HG02763 (cell line): ENCODE measurements around the gene CCDC194.

Experiments used
- ATAC-seq: cut with Tn5 transposase; IDR thresholded peaks from one replicate; pipeline ENCODE4 v1.9.1; 2021; ENCODE audit warnings: mild to moderate bottlenecking, moderate library complexity; ENCODE audit not compliant: unreplicated experiment

CCDC194 gene

GRCh38 chr19:17406046-17406886, 12.3 kb upstream of the CCDC194 start:
- peak; percentile 23 for ATAC-seq

- ATAC-seq, result peak; percentile 66
These were observed 11.5 kb upstream of the CCDC194 start, which contains the start of gene BST2 for GRCh38 chr19:17405250-17406045. BST2 (minus strand) TSS chr19:17405630; CDS start chr19:17405575, 55 bp downstream.

- no peak for ATAC-seq
These were observed 10.7 kb upstream of the CCDC194 start for GRCh38 chr19:17404621-17405249.

- no peak for ATAC-seq
These were observed 10.0 kb upstream of the CCDC194 start for GRCh38 chr19:17404015-17404414.

- ATAC-seq, result no peak
These were observed 9.2 kb upstream of the CCDC194 start for GRCh38 chr19:17402982-17403855.

- ATAC-seq, result no peak
These were observed 7.6 kb upstream of the CCDC194 start for GRCh38 chr19:17401628-17402027.

- ATAC-seq, result no peak
These were observed 5.0 kb upstream of the CCDC194 start for GRCh38 chr19:17398902-17399527.

- ATAC-seq, result no peak
These were observed 957 bp upstream of the CCDC194 start for GRCh38 chr19:17394891-17395415.

- ATAC-seq, result no peak
These were observed 994 bp downstream of the CCDC194 start for GRCh38 chr19:17393002-17393401.

GRCh38 chr19:17391371-17392151, 2.4 kb downstream of the CCDC194 start:
- ATAC-seq, result no peak

- ATAC-seq, result peak; percentile 84
These were observed 3.2 kb downstream of the CCDC194 start for GRCh38 chr19:17390665-17391370.

GRCh38 chr19:17389957-17390664, 3.9 kb downstream of the CCDC194 start:
- ATAC-seq, result no peak

- no peak for ATAC-seq
These were observed 4.7 kb downstream of the CCDC194 start for GRCh38 chr19:17389288-17389687.

GRCh38 chr19:17385878-17386611, 8.0 kb downstream of the CCDC194 start:
- ATAC-seq, result no peak

GRCh38 chr19:17380426-17381138, 13.4 kb downstream of the CCDC194 start:
- ATAC-seq, result no peak

GRCh38 chr19:17379221-17379631, 14.8 kb downstream of the CCDC194 start:
- no peak for ATAC-seq
